HG03066 (cell line): ENCODE results near the gene TNFRSF1A.
"Not testable (repeated sequence)": the region's sequence is repeated elsewhere in the genome, so short reads cannot be mapped to it uniquely, and the experiment has no call there.

ENCODE experiments used
- ATAC-seq: cut with Tn5 transposase; IDR thresholded peaks from one replicate; pipeline ENCODE4 v1.9.1; 2021; ENCODE audit warnings: low read depth; ENCODE audit not compliant: unreplicated experiment

The TNFRSF1A gene

GRCh38 chr12:6358881-6359280 lies 17.0 kb upstream of the TNFRSF1A start:
- ATAC-seq, result no peak

- ATAC-seq, result no peak
Observed at GRCh38 chr12:6356374-6356820, 14.5 kb upstream of the TNFRSF1A start.

GRCh38 chr12:6355491-6356373 lies 13.9 kb upstream of the TNFRSF1A start:
- ATAC-seq, result no peak

GRCh38 chr12:6354495-6355393 lies 12.9 kb upstream of the TNFRSF1A start:
- ATAC-seq, result no peak

- ATAC-seq, result no peak
Observed at GRCh38 chr12:6352193-6353173, 10.6 kb upstream of the TNFRSF1A start.

- ATAC-seq, result no peak
Observed at GRCh38 chr12:6351622-6352021, 9.7 kb upstream of the TNFRSF1A start.

GRCh38 chr12:6347367-6348338 lies 5.8 kb upstream of the TNFRSF1A start:
- no peak for ATAC-seq

- ATAC-seq, result no peak
Observed at GRCh38 chr12:6346942-6347341, 5.1 kb upstream of the TNFRSF1A start.

- ATAC-seq, result no peak
Observed at GRCh38 chr12:6346235-6346832, 4.5 kb upstream of the TNFRSF1A start.

- ATAC-seq, result no peak
Observed at GRCh38 chr12:6345319-6346091, 3.6 kb upstream of the TNFRSF1A start.

GRCh38 chr12:6344101-6344660 lies 2.3 kb upstream of the TNFRSF1A start:
- ATAC-seq, result not testable (repeated sequence)

- ATAC-seq, result no peak
Observed at GRCh38 chr12:6343518-6343917, 1.6 kb upstream of the TNFRSF1A start.

GRCh38 chr12:6342140-6342889 lies 439 bp upstream of the TNFRSF1A start:
- ATAC-seq, result no peak

GRCh38 chr12:6340745-6341416 lies 995 bp downstream of the TNFRSF1A start:
- ATAC-seq, result no peak

- ATAC-seq, result no peak
Observed at GRCh38 chr12:6340032-6340638, 1.7 kb downstream of the TNFRSF1A start.

- ATAC-seq, result no peak
Observed at GRCh38 chr12:6338955-6339354, 2.9 kb downstream of the TNFRSF1A start.
